Lower leg skin (tissue), 4 donors: Measurements from ENCODE around the gene GRIA1. TPM values are rescaled to one million over a fixed set of nuclear protein-coding genes. Genes with fewer than 3 reads are reported as not detected.

Source experiments
- DNase-seq, 2 donors: peaks; one replicate each; pipeline ENCODE4 v3.0.0-alpha.2; 2019; ENCODE audit warnings: low spot score in 2 of 2
- H3K4me3 ChIP-seq: fragments of 200-600 bp; sonication (generic); 2 replicates; pipeline ENCODE4 v1.5.1; 2017; ENCODE audit warnings: mild to moderate bottlenecking, low read depth; ENCODE audit not compliant: poor library complexity, severe bottlenecking
- POLR2A ChIP-seq, 2 donors: fragments of 450-650 bp; IDR thresholded peaks; one replicate each; pipeline ENCODE4 v1.6.1; 2016 to 2017; ENCODE audit warnings: antibody characterized with exemption in 2 of 2, mild to moderate bottlenecking in 1 of 2, moderate library complexity in 1 of 2
- WGBS, 2 donors: methylation state at CpG; one replicate each; pipeline ENCODE4 v1.1.5; 2018; 5-methylcytosine and 5-hydroxymethylcytosine counted together
- intact Hi-C: fragments of 100-400 bp; cut with DNase I; formaldehyde crosslinking; loops from one replicate; pipeline ENCODE4 v1.15.0; 2023; ENCODE audit warnings: low total_unique reads
- total RNA-seq, 4 donors: library from RNA; depleted of rRNA; stranded (reverse); fragments of >200 nt; gene quantifications; one replicate each; pipeline ENCODE4 v1.1.0, GENCODE V29; 2016
- TF ChIP-seq, protein P1 (sequence below), 3 donors: fragments of 450-650 bp; IDR thresholded peaks; one replicate each; pipeline ENCODE4 v1.5.1; 2016; ENCODE audit warnings: antibody characterized with exemption in 3 of 3, mild to moderate bottlenecking in 3 of 3, moderate library complexity in 2 of 3

The GRIA1 gene
- 1 to 10 TPM in 1 of 4 donors, under 1 TPM in 3; 0.08 to 2.3 (median 0.40) TPM for total RNA-seq

DNA sequence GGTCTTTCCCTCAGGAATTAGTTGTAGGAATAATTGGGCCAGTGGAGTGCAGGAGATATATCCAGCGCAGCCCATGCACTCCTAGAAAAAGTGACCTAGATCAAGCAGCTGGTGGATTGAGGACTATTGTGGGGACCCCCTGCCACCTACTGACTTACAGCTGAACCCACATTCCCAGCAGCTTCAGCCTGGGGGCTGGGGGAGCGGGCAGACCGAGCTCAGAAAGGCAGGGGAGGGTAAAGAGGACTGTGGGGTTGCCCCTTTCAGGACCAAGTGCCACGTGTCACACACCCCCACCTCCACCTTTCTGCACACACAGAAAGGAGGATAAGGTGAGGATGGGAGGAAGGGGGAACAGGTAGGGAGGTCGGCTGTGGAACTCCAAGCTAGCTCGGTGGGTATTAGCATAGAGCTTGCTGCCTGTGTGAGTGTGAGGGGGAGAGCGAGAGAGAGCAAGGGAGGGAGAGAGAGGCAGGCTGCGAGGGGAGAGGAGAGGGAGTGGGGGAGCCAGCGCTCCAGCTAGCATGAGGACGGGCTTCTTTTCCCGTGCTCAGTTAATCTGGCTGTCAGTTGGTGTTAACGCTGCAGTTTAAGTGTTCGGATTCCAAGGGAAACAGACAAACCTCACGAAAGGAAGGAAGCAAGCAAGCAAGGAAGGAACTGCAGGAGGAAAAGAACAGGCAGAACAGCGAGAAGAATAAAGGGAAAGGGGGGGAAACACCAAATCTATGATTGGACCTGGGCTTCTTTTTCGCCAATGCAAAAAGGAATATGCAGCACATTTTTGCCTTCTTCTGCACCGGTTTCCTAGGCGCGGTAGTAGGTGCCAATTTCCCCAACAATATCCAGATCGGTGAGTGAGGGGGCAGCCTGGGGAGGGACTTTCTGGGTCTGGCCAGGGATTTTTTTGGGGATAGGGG, at the start of gene GRIA1:
GRIA1 (plus strand) TSS at position 553 of the 920 bp plus-strand sequence.
- 14 to 16% methylated on average over 20 of the region's 20 CpGs for WGBS, 2 donors
- TF ChIP-seq POLR2A (IDR thresholded peaks at IDR 0.05) = no peak
- TF ChIP-seq, protein P1, sequence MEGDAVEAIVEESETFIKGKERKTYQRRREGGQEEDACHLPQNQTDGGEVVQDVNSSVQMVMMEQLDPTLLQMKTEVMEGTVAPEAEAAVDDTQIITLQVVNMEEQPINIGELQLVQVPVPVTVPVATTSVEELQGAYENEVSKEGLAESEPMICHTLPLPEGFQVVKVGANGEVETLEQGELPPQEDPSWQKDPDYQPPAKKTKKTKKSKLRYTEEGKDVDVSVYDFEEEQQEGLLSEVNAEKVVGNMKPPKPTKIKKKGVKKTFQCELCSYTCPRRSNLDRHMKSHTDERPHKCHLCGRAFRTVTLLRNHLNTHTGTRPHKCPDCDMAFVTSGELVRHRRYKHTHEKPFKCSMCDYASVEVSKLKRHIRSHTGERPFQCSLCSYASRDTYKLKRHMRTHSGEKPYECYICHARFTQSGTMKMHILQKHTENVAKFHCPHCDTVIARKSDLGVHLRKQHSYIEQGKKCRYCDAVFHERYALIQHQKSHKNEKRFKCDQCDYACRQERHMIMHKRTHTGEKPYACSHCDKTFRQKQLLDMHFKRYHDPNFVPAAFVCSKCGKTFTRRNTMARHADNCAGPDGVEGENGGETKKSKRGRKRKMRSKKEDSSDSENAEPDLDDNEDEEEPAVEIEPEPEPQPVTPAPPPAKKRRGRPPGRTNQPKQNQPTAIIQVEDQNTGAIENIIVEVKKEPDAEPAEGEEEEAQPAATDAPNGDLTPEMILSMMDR (IDR thresholded peaks at IDR 0.05) = no peak
- no peak within 1 kb of the TSS for H3K4me3 ChIP-seq
- no peak for DNase-seq
- intact Hi-C loops = no loop called here

DNA sequence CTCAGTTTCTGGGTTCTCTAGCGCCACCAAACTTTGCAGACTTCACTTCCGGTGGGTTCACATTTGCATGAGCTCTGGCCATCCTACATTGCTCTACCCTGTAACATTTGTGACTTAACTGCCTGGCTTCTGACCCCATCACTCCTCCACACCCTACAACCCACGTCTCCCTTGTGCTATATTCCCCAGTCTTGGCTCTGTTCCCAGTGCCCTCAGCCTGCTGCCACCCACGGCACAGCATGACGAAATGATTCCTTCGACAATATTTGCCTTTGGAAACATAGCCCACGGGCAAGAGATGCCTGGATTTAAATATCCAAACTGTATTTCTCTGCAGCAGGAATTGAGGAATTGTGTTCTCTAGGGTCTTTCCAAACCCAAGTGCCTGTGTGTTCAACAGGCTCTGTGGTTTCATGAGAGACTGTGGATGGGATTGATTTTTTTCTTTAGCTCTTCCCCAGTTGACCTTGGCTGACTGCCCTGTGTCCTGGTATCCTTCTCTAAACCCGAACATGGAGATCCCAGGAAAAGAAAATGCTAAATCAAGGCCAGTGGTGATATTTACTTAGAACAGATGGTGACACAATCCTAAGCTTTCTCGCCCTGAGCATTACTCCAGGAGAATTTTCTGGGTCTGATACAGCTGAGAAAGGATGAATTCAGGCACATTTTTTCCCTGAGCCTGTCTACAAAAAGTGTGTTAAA, 44.4 kb upstream of the GRIA1 start:
- intact Hi-C loops = no loop called here
- no peak for TF ChIP-seq POLR2A (IDR thresholded peaks at IDR 0.05)
- TF ChIP-seq, protein P1 (IDR thresholded peaks at IDR 0.05) = no peak
- no peak overlapping the region for H3K4me3 ChIP-seq
- WGBS, 2 donors = 34 to 37% methylated on average over 9 of the region's 9 CpGs
- no peak for DNase-seq

DNA sequence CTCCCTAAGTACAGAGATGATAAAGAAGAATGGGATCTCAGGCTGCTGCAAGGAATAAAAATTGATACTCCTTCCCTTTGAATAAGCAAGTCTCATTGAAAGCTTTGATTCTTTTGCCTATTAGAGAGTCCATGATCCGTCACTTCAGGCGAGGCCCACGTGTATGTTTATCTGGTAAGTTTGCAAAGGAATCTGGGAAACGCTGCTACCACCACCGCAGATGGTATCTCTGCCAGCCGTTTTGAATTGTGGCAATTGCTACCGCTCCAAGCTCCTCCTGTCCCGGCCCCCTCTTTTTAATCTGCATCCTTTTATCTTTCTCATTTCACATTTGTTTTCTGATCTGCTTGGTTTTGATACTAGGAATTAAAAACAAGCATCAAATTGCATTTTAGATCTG, 42.9 kb upstream of the GRIA1 start:
- DNase-seq = no peak
- intact Hi-C loops = no loop called here
- 79 to 82% methylated on average over 8 of the region's 8 CpGs for WGBS, 2 donors
- H3K4me3 ChIP-seq = no peak overlapping the region
- no peak for TF ChIP-seq POLR2A (IDR thresholded peaks at IDR 0.05)
- TF ChIP-seq, protein P1 (IDR thresholded peaks at IDR 0.05) = no peak

DNA sequence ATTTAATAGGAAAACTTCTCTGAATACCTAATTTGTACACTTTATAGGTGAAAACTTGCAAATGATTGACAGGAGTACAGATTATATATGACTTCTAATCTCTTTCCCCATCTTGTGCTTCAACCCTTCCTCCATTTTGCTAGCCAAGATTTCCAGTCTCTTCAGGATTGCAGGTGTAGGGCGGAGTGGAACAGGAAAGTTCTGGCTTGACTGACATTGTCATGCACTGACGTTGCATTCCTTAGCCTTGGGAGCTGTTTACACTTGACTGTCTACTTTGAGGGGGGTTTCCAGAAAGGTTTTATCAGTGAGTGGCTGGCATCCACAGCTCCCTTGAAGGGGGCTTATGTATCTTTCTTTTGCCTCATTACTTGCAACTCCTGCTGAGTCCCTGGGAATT, 34.1 kb upstream of the GRIA1 start:
- no peak overlapping the region for H3K4me3 ChIP-seq
- intact Hi-C loops = no loop called here
- DNase-seq = no peak
- WGBS, 2 donors = 26 to 57% methylated on average over 2 of the region's 2 CpGs
- TF ChIP-seq, protein P1 (IDR thresholded peaks at IDR 0.05) = no peak
- no peak for TF ChIP-seq POLR2A (IDR thresholded peaks at IDR 0.05)

DNA sequence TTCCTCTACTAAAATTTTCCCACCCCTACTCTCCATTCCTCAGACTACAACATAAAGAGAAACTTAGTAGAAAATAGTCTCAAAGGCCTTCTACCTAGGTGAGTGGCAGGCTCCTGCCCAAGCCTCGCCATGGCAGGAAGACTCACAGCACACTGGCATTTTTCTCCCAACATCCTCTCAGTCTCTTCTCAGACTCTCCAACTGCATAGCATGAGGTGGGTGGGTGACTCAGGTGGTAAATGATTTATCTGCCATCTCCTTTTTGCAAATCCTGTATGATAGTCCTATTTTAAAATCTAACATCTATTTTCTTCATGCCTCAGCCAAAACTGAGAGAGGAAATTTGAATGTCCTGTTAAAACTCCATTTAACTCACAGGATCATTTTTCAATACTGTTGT, 33.5 kb upstream of the GRIA1 start:
- intact Hi-C loops = no loop called here
- WGBS, 2 donors = 80 to 93% methylated on average over 1 of the region's 1 CpG
- TF ChIP-seq POLR2A (IDR thresholded peaks at IDR 0.05) = no peak
- TF ChIP-seq, protein P1 (IDR thresholded peaks at IDR 0.05) = no peak
- DNase-seq = no peak
- no peak overlapping the region for H3K4me3 ChIP-seq
